ENCODE results near the gene ATG2B. TPM values are rescaled to one million over a fixed set of nuclear protein-coding genes. Genes with fewer than 3 reads are reported as not detected.

ATG2B gene
- total and polyA plus RNA-seq, 9 of the 15 experiments (the other 6 are each of a cell fraction or from before 2014, with no cell fraction given), result 0.83 to 12.9 (median 8.7) TPM

- TF ChIP-seq ZZZ3 (IDR thresholded peaks at IDR 0.05) (no peak), SP2 (IDR thresholded peaks at IDR 0.05; ENCODE audit: extremely low read depth, low read depth, low read length, poor library complexity, severe bottlenecking) (no peak), ZNF354B (CRISPR knock-in tag; IDR thresholded peaks at IDR 0.05) (no peak), SMAD1 (IDR thresholded peaks at IDR 0.05; ENCODE audit: low read depth, low read length, partially characterized antibody) (no peak), ZFP1 (CRISPR knock-in tag; IDR thresholded peaks at IDR 0.05) (no peak), JUNB (CRISPR knock-in tag; conservative IDR thresholded peaks at IDR 0.05) (no peak), MXI1 (IDR thresholded peaks at IDR 0.05; ENCODE audit: low read depth, low read length) (no peak), STAT5A (IDR thresholded peaks at IDR 0.05; ENCODE audit: borderline replicate concordance, low read length) (no peak), LARP7 (IDR thresholded peaks at IDR 0.05) (no peak), TRIM25 (IDR thresholded peaks at IDR 0.05; ENCODE audit: borderline replicate concordance) (no peak)
Measured at GRCh38 chr14:96310906-96311305, 52.2 kb downstream of the ATG2B start (continued).

- FAIRE-seq, result no peak
- Histone ChIP-seq H3K4me1 (replicated peaks in 1 of 2; ENCODE audit: control insufficient read depth in 2 of 2, insufficient read depth in 2 of 2, low read length in 2 of 2) (no peaks in the 10 kb centered on the region), H3K9me1 (ENCODE audit: control insufficient read depth, insufficient read depth, low read length) (no peaks in the 10 kb centered on the region), H3K4me2 (ENCODE audit: insufficient read depth, low read length) (no peak overlapping the region), H3K36me3 (ENCODE audit: control insufficient read depth, insufficient read depth, low read length) (peaks cover 35% of the 10 kb centered on the region; the same call in 2 of the 3 replicates), H2AFZ (ENCODE audit: low read depth, low read length) (no peak overlapping the region), H3K9me3 (replicated peaks; ENCODE audit: control insufficient read depth, insufficient read depth, low read depth, low read length) (no peaks in the 10 kb centered on the region), H3K79me2 (ENCODE audit: control insufficient read depth, insufficient read depth, low read length) (no peaks in the 10 kb centered on the region), H4K20me1 (replicated peaks; ENCODE audit: control insufficient read depth, insufficient read depth, low read length) (no peaks in the 10 kb centered on the region), H3K27me3 (ENCODE audit: control insufficient read depth in 2 of 2, insufficient read depth in 2 of 2, low read length in 2 of 2) (no peaks in the 10 kb centered on the region), H3K27ac (ENCODE audit: extremely low read depth, low read depth, low read length) (no peak overlapping the region), H3K4me3 (no peak overlapping the region), H3K9ac (ENCODE audit: insufficient read depth in 1 of 2, low read depth in 2 of 2, low read length in 2 of 2) (no peak overlapping the region)
- ChIA-PET CTCF (ENCODE audit: low intra/inter-chr PET ratio) (interaction anchor here (1.6 kb wide), 1 partner anchor 114 kb away, joined by 4 read pairs; no protein-coding TSS in a partner anchor), POLR2A (no interaction called here)
- peak in 1 of 4 experiments; percentile 2 for DNase-seq (ENCODE audit: extremely low read depth in 1 of 4, low spot score in 3 of 4)
- no TSS peak for BruUV-seq (replicated peaks)
- in situ Hi-C loops (cut with MboI) (no loop called here), intact Hi-C loops (cut with micrococcal nuclease) (no loop called here)
- ATAC-seq, result no peak
- 82% methylated on average over 5 of the region's 5 CpGs for WGBS (ENCODE audit: insufficient coverage, low coverage, missing lambda C conversion rate)
- peak in 1 of 3 experiments; percentile 22; a peak in 1 of 6 replicates for TF ChIP-seq CTCF (IDR thresholded peaks at IDR 0.05 in 2 of 3, conservative IDR thresholded peaks at IDR 0.05 in 1 of 3; ENCODE audit: insufficient read depth in 2 of 3, low read depth in 1 of 3, low read length in 3 of 3)
Measured at GRCh38 chr14:96309896-96310330, 53.2 kb downstream of the ATG2B start.
